DMS53 (cell line): ENCODE measurements around the gene INHBB.

ENCODE experiments used
- DNase-seq: peaks from one replicate; lab custom pipeline; 2025; lab: John Stamatoyannopoulos, UW

Gene INHBB

GRCh38 chr2:120343100-120343432 is 2.9 kb upstream of the INHBB start:
- DNase-seq = no peak

GRCh38 chr2:120343433-120344105 is 2.4 kb upstream of the INHBB start:
- DNase-seq = peak; percentile 95

- peak; percentile 79 for DNase-seq
These were observed 1.5 kb upstream of the INHBB start for GRCh38 chr2:120344214-120344975.

- peak; percentile 86 for DNase-seq
These were observed 857 bp upstream of the INHBB start for GRCh38 chr2:120344976-120345581.

- peak; percentile 70 for DNase-seq
These were observed 328 bp upstream of the INHBB start for GRCh38 chr2:120345608-120346007.

GRCh38 chr2:120346667-120347358 is 877 bp downstream of the INHBB start:
- peak; percentile 79 for DNase-seq

- DNase-seq = peak; percentile 64
These were observed 1.6 kb downstream of the INHBB start for GRCh38 chr2:120347396-120348060.

- DNase-seq = peak; percentile 88
These were observed 2.3 kb downstream of the INHBB start for GRCh38 chr2:120348134-120348736.

GRCh38 chr2:120348737-120349439 is 3.0 kb downstream of the INHBB start:
- no peak for DNase-seq

- no peak for DNase-seq
These were observed 3.5 kb downstream of the INHBB start for GRCh38 chr2:120349440-120349921.

GRCh38 chr2:120350080-120350479 is 4.1 kb downstream of the INHBB start:
- DNase-seq = no peak

GRCh38 chr2:120350801-120351320 is 4.9 kb downstream of the INHBB start:
- no peak for DNase-seq

GRCh38 chr2:120352696-120353590 is 7.0 kb downstream of the INHBB start:
- no peak for DNase-seq

- no peak for DNase-seq
These were observed 7.6 kb downstream of the INHBB start for GRCh38 chr2:120353591-120353898.

GRCh38 chr2:120353931-120354330 is 8.0 kb downstream of the INHBB start:
- DNase-seq = no peak

- no peak for DNase-seq
These were observed 8.5 kb downstream of the INHBB start for GRCh38 chr2:120354467-120354866.

GRCh38 chr2:120354935-120355779 is 9.2 kb downstream of the INHBB start:
- DNase-seq = no peak

GRCh38 chr2:120355780-120356266 is 9.9 kb downstream of the INHBB start:
- no peak for DNase-seq

- DNase-seq = no peak
These were observed 11.8 kb downstream of the INHBB start for GRCh38 chr2:120357768-120358167.
